GM19468 (cell line): Measurements from ENCODE around the gene CREBRF.
"Not testable (repeated sequence)": the region's sequence is repeated elsewhere in the genome, so short reads cannot be mapped to it uniquely, and the experiment has no call there.

Experiments used
- ATAC-seq: cut with Tn5 transposase; IDR thresholded peaks from one replicate; pipeline ENCODE4 v1.9.1; 2021; ENCODE audit warnings: mild to moderate bottlenecking, moderate library complexity, moderate number of reproducible peaks; ENCODE audit not compliant: unreplicated experiment; ENCODE audit errors: extremely low read depth

The CREBRF gene

GRCh38 chr5:173035904-173036707, 20.0 kb upstream of the CREBRF start:
- ATAC-seq, result peak; percentile 42

GRCh38 chr5:173039188-173039587, 17.0 kb upstream of the CREBRF start:
- ATAC-seq, result no peak

DNA sequence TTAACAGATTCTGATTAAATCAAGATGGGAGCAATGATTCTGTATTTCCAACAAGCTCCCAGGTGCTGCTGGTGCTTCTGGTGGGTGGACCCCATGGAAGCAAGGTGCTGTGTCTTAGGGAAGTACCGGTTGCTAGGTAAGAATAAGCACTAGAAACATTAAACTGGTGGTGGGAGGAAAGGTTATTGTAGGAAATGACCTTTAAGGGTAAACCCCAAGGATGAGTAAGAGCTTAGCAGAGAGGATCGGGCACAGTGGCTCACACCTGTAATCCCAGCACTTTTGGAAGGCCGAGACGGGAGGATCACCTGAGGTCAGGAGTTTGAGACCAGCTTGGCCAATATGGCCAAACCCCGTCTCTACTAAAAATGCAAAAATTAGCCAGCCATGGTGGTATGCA, 16.2 kb upstream of the CREBRF start:
- no peak for ATAC-seq

DNA sequence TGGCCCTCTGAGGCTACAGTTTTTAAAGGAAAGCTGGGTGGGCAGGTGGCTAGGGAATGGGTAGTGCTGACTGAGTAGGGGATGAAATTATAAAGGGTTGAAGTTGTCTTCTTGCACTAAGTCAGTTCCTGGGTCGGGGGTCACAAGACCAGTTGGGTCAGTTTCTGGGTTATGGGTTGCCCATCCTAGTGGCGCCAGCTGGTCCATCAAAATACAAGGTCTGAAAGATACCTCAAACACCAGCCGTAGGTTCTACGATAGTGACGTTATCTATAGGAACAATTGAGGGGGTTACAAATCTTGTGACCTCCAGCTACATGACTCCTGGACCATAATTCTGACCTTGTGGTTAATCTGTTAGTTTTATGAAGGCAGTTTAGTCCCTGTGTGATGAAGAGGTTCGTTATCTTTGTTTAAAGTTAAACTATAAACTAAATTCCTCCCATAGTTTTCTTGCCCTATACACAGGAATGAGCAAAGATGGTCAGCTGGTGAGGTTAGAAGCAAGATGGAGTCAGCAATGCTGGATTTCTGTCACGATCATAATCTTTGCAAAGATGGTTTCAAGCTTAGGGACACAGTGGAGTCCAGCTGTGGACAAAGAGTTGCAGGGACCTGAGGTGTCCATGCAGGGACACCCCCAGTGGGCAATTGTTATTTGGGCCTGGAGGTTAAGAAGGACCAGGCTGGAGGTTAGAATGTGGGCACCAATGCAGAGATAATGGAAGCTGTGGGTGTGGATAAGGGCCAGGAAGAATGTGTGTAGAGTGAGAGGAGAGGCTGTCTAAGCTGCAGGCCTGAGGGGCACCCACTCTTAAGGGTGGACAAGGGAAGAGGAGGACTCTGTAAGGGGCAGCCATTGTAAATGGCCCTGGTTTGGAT, 14.0 kb upstream of the CREBRF start:
- ATAC-seq, result no peak

- no peak for ATAC-seq
These were observed 13.4 kb upstream of the CREBRF start for GRCh38 chr5:173042763-173043107.

DNA sequence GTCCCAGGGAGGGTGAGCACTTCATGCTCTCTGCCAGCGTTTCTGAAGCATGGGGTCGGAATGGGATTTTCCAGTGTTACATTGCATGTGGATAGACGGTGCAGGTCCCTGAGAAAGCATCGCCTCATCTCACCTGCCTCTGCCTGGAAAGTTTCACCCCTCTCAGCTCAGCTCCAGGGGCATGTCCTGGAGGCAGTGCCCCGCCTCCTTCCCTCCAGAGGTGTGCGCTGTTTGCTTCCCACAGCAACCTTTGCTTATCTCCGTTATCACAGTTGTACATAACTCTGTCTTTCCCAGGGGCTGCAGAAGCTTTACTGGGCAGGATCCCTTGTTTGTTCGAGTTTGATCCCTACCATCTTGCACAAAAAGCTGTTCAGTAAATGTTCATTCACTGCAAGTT, 10.7 kb upstream of the CREBRF start:
- ATAC-seq, result no peak

- not testable (repeated sequence) for ATAC-seq
These were observed 8.9 kb upstream of the CREBRF start for GRCh38 chr5:173047096-173047837.

GRCh38 chr5:173047838-173048105, 8.4 kb upstream of the CREBRF start:
- ATAC-seq, result no peak

DNA sequence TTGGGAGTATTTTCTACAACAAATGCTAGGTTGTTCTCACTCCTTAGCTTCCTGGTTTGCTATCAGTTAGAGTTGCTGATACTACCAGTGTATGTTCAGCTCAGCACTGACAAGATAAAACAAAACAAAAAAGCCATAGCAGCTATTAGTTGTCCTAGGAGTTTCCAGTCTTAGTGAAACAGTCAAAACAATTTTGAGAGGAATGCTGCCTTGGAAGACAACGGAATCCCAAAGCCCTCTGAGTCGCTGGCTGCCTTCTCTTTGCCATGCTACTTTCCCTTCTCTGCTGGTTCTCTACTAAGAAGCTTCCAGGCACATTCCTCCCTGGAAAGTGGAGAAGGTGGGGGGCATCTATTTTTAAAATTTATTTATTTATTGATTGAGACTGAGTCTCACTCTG, 5.4 kb upstream of the CREBRF start:
- ATAC-seq, result no peak

DNA sequence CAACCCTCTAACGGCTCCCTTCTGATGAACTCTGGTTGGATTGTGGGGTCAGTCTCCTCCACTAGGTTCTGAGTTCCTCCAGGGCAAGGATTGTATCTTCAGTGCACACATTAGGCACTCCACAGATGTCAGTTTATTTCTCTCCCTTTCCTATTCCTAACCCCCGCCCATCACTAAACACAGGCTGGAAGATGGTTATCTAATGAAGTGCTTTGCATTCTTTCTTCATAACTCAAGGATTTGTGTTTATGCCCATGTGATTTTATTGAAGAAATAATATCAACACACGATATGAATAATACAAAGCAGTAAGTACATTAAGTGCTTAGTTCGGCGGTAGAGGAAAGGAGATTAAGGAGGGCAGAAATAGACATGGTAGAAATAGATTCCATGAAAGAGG, 4.4 kb upstream of the CREBRF start:
- no peak for ATAC-seq

GRCh38 chr5:173053041-173053440, 3.1 kb upstream of the CREBRF start:
- ATAC-seq, result no peak

DNA sequence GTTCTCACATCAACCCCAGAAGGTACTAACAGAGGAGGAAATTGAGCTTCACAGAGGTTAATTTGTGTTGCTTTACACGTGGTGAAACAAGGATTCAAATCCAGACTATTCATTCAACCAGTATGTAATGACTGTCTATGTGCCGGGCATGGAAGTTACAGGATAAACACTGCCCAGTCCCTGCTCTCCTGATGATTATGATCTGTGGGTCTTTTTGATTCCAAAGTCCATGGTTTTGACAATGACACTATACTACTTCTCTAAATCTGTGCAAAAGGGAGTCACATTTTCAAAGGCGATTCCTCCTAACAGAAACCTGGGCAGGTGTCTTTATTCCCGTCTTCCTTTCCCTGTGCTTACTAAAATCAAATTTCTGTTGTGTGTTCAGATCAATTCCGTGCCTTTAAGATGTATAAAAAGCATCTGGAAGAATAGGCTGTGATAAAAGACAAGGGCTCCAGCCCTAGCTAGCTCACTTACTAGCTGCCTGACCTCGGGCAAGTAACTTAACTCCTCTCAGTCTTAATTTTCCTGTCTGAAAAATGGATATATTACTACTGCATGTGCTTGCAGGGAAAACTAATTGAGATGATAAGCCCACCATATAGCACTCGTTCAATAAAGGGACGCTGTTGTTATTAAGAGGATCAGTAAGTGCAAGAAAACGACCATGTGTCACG, 970 bp upstream of the CREBRF start:
- ATAC-seq, result no peak

GRCh38 chr5:173055722-173055982, 500 bp upstream of the CREBRF start:
- no peak for ATAC-seq

DNA sequence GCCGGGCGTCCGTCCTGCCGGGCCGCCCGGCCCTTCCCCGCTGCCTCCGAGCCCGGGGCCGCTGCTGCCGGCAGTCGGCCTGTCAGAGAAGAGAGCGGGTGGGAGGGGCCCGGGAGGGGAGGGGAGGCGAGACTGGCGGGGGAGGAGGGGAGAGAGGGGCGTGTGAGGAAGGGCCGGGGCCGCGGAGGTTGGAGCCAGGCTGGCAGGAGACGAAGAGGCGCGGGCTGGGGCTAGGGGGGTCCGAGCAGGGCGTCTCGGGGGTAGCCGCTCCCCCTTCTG, 570 bp downstream of the CREBRF start:
- no peak for ATAC-seq

- ATAC-seq, result peak; percentile 54
These were observed 1.1 kb downstream of the CREBRF start for GRCh38 chr5:173057062-173057924.

DNA sequence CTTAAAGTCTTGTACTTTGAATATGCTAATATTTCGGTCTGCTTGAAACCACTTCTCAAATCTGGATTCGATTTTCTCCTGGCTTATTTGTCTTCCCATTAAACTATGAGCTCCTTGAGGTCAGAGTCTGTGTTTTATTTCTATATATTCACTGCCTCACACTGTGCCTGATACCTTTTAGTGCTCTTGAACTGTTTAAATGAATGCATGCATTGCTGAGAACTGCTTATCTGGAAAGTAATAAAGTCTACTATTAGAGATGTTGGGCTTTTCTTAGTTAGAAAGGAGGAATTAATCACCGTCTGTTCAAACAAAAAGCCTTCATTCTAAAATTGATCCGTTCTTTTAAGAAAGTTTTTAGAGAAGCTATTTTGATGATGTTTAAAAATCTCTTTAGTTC, 6.0 kb downstream of the CREBRF start:
- no peak for ATAC-seq

- ATAC-seq, result no peak
These were observed 9.0 kb downstream of the CREBRF start for GRCh38 chr5:173065155-173065554.

- ATAC-seq, result no peak
These were observed 13.5 kb downstream of the CREBRF start for GRCh38 chr5:173069671-173070070.

GRCh38 chr5:173075137-173075843, 19.1 kb downstream of the CREBRF start:
- ATAC-seq, result no peak

GRCh38 chr5:173075970-173076369, 19.8 kb downstream of the CREBRF start:
- no peak for ATAC-seq
